A673 (cell line): ENCODE results near the gene NDUFB1. TPM values are rescaled to one million over a fixed set of nuclear protein-coding genes. Genes with fewer than 3 reads are reported as not detected.

Experiments
- BruUV-seq: library from RNA; stranded (reverse); fragments of 400-500 nt; replicated peaks from 2 replicates; lab custom pipeline; 2021; lab: Mats Ljungman, UMichigan
- CTCF ChIA-PET: fragments of 300-600 bp; sonication (Branson Sonifier 250); formaldehyde crosslinking; loops from one replicate; lab custom pipeline; 2022; ENCODE audit warnings: antibody characterized with exemption; lab: Charles Lee
- POLR2A ChIA-PET: fragments of 300-600 bp; sonication (Branson Sonifier 250); formaldehyde crosslinking; loops from one replicate; lab custom pipeline; 2022; ENCODE audit warnings: antibody characterized with exemption; ENCODE audit not compliant: low non-redundant PET; lab: Charles Lee
- DNase-seq: peaks from one replicate; pipeline ENCODE4 v3.0.0-alpha.2; 2015; ENCODE audit warnings: low spot score
- H3K27ac ChIP-seq: fragments of 200-600 bp; sonication (generic); 2 replicates; pipeline ENCODE4 v1.5.1; 2016; ENCODE audit warnings: mixed run types, low read depth, mild to moderate bottlenecking, mixed read lengths, antibody characterized with exemption, low read length; ENCODE audit not compliant: poor library complexity, severe bottlenecking
- H3K27me3 ChIP-seq: fragments of 200-600 bp; sonication (generic); replicated peaks from 2 replicates; pipeline ENCODE4 v1.6.1; 2017; ENCODE audit warnings: mixed run types, low read depth, mild to moderate bottlenecking, mixed read lengths, antibody characterized with exemption, low read length; ENCODE audit not compliant: insufficient read depth, poor library complexity
- H3K36me3 ChIP-seq: fragments of 200-600 bp; sonication (generic); 2 replicates; pipeline ENCODE4 v1.6.1; 2016; ENCODE audit warnings: mixed run types, mild to moderate bottlenecking, mixed read lengths, antibody characterized with exemption, low read length; ENCODE audit not compliant: insufficient read depth, poor library complexity, severe bottlenecking
- H3K4me1 ChIP-seq: fragments of 200-600 bp; sonication (generic); 2 replicates; pipeline ENCODE4 v1.6.1; 2017; ENCODE audit warnings: mixed run types, mild to moderate bottlenecking, mixed read lengths, antibody characterized with exemption, low read length; ENCODE audit not compliant: insufficient read depth, poor library complexity, severe bottlenecking
- H3K4me3 ChIP-seq: fragments of 200-600 bp; sonication (generic); 2 replicates; pipeline ENCODE4 v1.5.1; 2016; ENCODE audit warnings: low read depth, mixed run types, mild to moderate bottlenecking, mixed read lengths, low read length; ENCODE audit not compliant: poor library complexity, severe bottlenecking
- H3K9me3 ChIP-seq: fragments of 200-600 bp; sonication (generic); 2 replicates; pipeline ENCODE4 v1.6.1; 2016; ENCODE audit warnings: mixed run types, low read depth, mild to moderate bottlenecking, mixed read lengths, antibody characterized with exemption, low read length; ENCODE audit not compliant: poor library complexity, severe bottlenecking
- EZH2 ChIP-seq: fragments of 200-600 bp; sonication (generic); IDR thresholded peaks from 2 replicates; pipeline ENCODE4 v1.6.1; 2017; ENCODE audit warnings: borderline replicate concordance, low read depth, mild to moderate bottlenecking, mixed read lengths, antibody characterized with exemption, low read length; ENCODE audit not compliant: poor library complexity, severe bottlenecking
- intact Hi-C: fragments of 100-400 bp; cut with micrococcal nuclease; formaldehyde crosslinking; loops from one replicate; pipeline ENCODE4 v1.10.0; 2022; ENCODE audit not compliant: unreplicated experiment
- total RNA-seq: library from RNA; stranded (reverse); gene quantifications from 2 replicates; pipeline ENCODE4 v1.2.3, GENCODE V29; 2021
- TF ChIP-seq, protein P1 (sequence below): fragments of 300-800, 200-600 bp; sonication (generic); conservative IDR thresholded peaks from 2 replicates; pipeline ENCODE4 v1.5.1; 2017; ENCODE audit warnings: low read depth, mild to moderate bottlenecking, antibody characterized with exemption, low read length, moderate library complexity, mixed read lengths

NDUFB1 gene
- total RNA-seq, 1 experiment from 2014 or later = 140 TPM

DNA sequence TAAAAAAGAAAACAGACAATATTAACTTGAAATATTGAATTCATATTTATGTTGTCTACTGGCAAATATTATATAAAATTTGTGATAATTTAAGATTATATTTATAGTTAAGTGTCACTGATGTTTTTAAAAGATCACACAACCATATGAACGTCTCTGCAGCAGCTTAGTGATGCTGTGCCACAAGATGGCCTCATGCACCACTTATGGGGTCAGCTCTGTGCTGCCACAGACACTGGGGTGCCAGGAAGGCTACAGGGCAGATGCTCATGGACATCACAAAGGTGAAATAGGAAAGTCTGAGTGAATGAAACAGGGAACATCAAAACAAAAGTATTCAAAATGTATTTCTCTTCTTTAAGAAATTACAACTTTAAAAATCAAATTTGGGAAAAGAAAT is 28.2 kb downstream of the NDUFB1 start:
- H3K36me3 ChIP-seq = peaks cover 13% of the 10 kb centered on the region
- CTCF ChIA-PET = no interaction called here
- no peak for DNase-seq
- no TSS peak for BruUV-seq
- no peak overlapping the region for H3K4me3 ChIP-seq
- intact Hi-C loops = no loop called here
- TF ChIP-seq, protein P1, sequence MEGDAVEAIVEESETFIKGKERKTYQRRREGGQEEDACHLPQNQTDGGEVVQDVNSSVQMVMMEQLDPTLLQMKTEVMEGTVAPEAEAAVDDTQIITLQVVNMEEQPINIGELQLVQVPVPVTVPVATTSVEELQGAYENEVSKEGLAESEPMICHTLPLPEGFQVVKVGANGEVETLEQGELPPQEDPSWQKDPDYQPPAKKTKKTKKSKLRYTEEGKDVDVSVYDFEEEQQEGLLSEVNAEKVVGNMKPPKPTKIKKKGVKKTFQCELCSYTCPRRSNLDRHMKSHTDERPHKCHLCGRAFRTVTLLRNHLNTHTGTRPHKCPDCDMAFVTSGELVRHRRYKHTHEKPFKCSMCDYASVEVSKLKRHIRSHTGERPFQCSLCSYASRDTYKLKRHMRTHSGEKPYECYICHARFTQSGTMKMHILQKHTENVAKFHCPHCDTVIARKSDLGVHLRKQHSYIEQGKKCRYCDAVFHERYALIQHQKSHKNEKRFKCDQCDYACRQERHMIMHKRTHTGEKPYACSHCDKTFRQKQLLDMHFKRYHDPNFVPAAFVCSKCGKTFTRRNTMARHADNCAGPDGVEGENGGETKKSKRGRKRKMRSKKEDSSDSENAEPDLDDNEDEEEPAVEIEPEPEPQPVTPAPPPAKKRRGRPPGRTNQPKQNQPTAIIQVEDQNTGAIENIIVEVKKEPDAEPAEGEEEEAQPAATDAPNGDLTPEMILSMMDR = 0 out of 2 replicates have a peak, but pooled peaks have one; percentile 27
- TF ChIP-seq EZH2 = no peak
- no peaks in the 10 kb centered on the region for H3K9me3 ChIP-seq
- POLR2A ChIA-PET = no interaction called here
- no peaks in the 10 kb centered on the region for H3K4me1 ChIP-seq
- no peaks in the 10 kb centered on the region for H3K27me3 ChIP-seq
- H3K27ac ChIP-seq = no peak overlapping the region

- CTCF ChIA-PET = no interaction called here
- no peak for DNase-seq
- H3K27me3 ChIP-seq = no peaks in the 10 kb centered on the region
- no peak overlapping the region for H3K27ac ChIP-seq
- H3K4me1 ChIP-seq = no peaks in the 10 kb centered on the region
- no peaks in the 10 kb centered on the region for H3K9me3 ChIP-seq
- intact Hi-C loops = no loop called here
- no peak overlapping the region for H3K4me3 ChIP-seq
- H3K36me3 ChIP-seq = peaks cover 3% of the 10 kb centered on the region
- BruUV-seq = no TSS peak
- no peak for TF ChIP-seq EZH2
- TF ChIP-seq, protein P1 = no peak
- POLR2A ChIA-PET = no interaction called here
These were observed 33.0 kb downstream of the NDUFB1 start for GRCh38 chr14:92088494-92088893.

GRCh38 chr14:92074555-92074954 is 47.0 kb downstream of the NDUFB1 start:
- TF ChIP-seq EZH2 = no peak
- TF ChIP-seq, protein P1 = no peak
- no TSS peak for BruUV-seq
- no peak overlapping the region for H3K4me3 ChIP-seq
- no peaks in the 10 kb centered on the region for H3K4me1 ChIP-seq
- POLR2A ChIA-PET = no interaction called here
- intact Hi-C loops = no loop called here
- no peaks in the 10 kb centered on the region for H3K9me3 ChIP-seq
- no peaks in the 10 kb centered on the region for H3K27me3 ChIP-seq
- peaks cover 20% of the 10 kb centered on the region for H3K36me3 ChIP-seq
- no peak for DNase-seq
- CTCF ChIA-PET = no interaction called here
- H3K27ac ChIP-seq = no peak overlapping the region

Other genes with a start within 250 kb of the NDUFB1 start
- gene FBLN5, start 174.0 kb downstream of the NDUFB1 start, total RNA-seq = 10.7 and 15.7 TPM in 2 replicates
- gene TRIP11, start 81.6 kb downstream of the NDUFB1 start, total RNA-seq = 39.7 and 46.9 TPM in 2 replicates
- 27.3 and 32.4 TPM in 2 replicates for gene ATXN3, start 15.1 kb downstream of the NDUFB1 start, total RNA-seq
- 119 and 129 TPM in 2 replicates for gene CPSF2, start 263 bp upstream of the NDUFB1 start, total RNA-seq
- gene SLC24A4, start 201.5 kb upstream of the NDUFB1 start, total RNA-seq = 0.15 TPM in 1 of 2 replicates, not detected in the other